ENCODE measurements around the gene CDHR2.

DNA sequence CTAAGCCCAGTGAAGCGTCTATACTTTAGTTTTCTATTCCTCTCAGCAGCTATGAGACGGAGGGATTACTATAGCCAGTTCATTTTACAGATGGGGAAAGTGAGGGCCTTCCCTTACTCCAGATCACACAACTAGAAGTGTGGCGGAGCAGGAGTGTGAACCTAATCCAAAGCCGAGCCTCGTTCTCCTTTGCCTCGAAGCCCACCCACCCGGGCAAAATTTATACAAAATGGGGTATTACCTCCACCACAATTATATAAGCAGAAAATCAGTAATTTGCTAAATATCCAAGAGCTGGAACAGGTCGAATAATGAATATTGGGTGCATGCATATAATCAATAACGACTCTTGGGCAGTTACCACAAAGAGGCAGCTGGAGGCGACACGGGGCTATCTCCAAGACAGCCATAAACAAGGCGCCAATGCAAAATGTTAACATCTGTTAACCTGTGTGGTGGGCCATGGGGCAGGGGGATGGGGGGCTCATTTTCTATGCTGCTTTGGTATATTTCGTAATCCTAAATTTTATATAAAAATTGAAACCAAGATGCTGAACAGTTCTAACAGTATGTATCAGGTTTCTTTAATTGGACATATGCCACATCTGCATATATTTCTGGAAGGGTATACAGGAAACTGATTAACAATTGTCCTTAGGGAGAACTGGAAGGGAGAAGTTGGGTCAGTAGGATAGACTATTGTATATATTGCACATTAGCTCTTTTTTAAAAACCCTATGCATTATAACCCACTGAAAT is 10.7 kb upstream of the CDHR2 start:
- TF ChIP-seq YY1 (IDR thresholded peaks at IDR 0.05; ENCODE audit: insufficient read depth, insufficient read length) = no peak
- no peak for TF ChIP-seq ZNF274 (IDR thresholded peaks at IDR 0.05; ENCODE audit: low read depth, low read length)
- no peak for TF ChIP-seq SUZ12 (IDR thresholded peaks at IDR 0.05; ENCODE audit: extremely low read depth, insufficient read depth, insufficient read length)

Data from NT2/D1 (cell line).